WTC11 (cell line): Measurements from ENCODE around the gene UAP1L1. TPM values are rescaled to one million over a fixed set of nuclear protein-coding genes. Genes with fewer than 3 reads are reported as not detected.
A peak's percentile ranks its signal among the peaks of the same experiment; 100 is the strongest.

Experiments used
- ATAC-seq: fragments of 200-7000 bp; cut with Tn5 transposase; 2 replicates; pipeline ENCODE4 v1.10.0; 2021; ENCODE audit warnings: mild to moderate bottlenecking, moderate library complexity
- CTCF ChIA-PET: fragments of 300-600 bp; sonication (Branson Sonifier 250); formaldehyde crosslinking; loops from one replicate; lab custom pipeline; 2021; ENCODE audit warnings: antibody characterized with exemption; lab: Charles Lee
- POLR2A ChIA-PET: fragments of 350-600 bp; sonication (Branson Sonifier 250); formaldehyde crosslinking; loops from one replicate; lab custom pipeline; 2021; ENCODE audit warnings: antibody characterized with exemption; lab: Charles Lee
- DNase-seq: peaks from one replicate; pipeline ENCODE4 v3.0.0; 2021; ENCODE audit warnings: low spot score
- H3K27ac Mint-ChIP-seq: 2 replicates; pipeline ENCODE4 v1.8.0; 2021; ENCODE audit warnings: mixed read lengths
- H3K27me3 Mint-ChIP-seq: 2 replicates; pipeline ENCODE4 v1.8.0; 2021; ENCODE audit warnings: low read depth, mild to moderate bottlenecking, moderate library complexity, mixed read lengths
- H3K36me3 Mint-ChIP-seq: 2 replicates; pipeline ENCODE4 v1.8.0; 2021; ENCODE audit warnings: mixed read lengths
- H3K4me1 Mint-ChIP-seq: 2 replicates; pipeline ENCODE4 v1.8.0; 2022; ENCODE audit warnings: mixed read lengths
- H3K4me3 Mint-ChIP-seq: 2 replicates; pipeline ENCODE4 v1.8.0; 2021; ENCODE audit warnings: mild to moderate bottlenecking, moderate library complexity, mixed read lengths
- H3K9me3 Mint-ChIP-seq: 2 replicates; pipeline ENCODE4 v1.8.0; 2021; ENCODE audit warnings: mixed read lengths
- ATF2 ChIP-seq: sonication (generic); formaldehyde crosslinking; IDR thresholded peaks from 2 replicates; pipeline ENCODE4 v1.8.1; 2022; ENCODE audit warnings: low read depth, missing genetic modification reagents, borderline replicate concordance
- ERG ChIP-seq: fragments of 250-450 bp; sonication (Bioruptor Pico); IDR thresholded peaks from 2 replicates; pipeline ENCODE4 v1.8.0; 2021; ENCODE audit warnings: mild to moderate bottlenecking
- JUN ChIP-seq: sonication (generic); formaldehyde crosslinking; IDR thresholded peaks from 2 replicates; pipeline ENCODE4 v1.8.0; 2023; ENCODE audit warnings: mild to moderate bottlenecking, missing genetic modification reagents
- MXD4 ChIP-seq: fragments of 250-450 bp; sonication (Bioruptor Pico); IDR thresholded peaks from 2 replicates; pipeline ENCODE4 v1.8.0; 2021; ENCODE audit warnings: mild to moderate bottlenecking, moderate library complexity, borderline replicate concordance
- NFE2L1 ChIP-seq: sonication (generic); formaldehyde crosslinking; IDR thresholded peaks from 2 replicates; pipeline ENCODE4 v1.8.1; 2023; ENCODE audit warnings: missing genetic modification reagents
- PRDM15 ChIP-seq: sonication (generic); formaldehyde crosslinking; IDR thresholded peaks from 2 replicates; pipeline ENCODE4 v1.8.0; 2022; ENCODE audit warnings: missing genetic modification reagents
- RELA ChIP-seq: sonication (generic); formaldehyde crosslinking; IDR thresholded peaks from 2 replicates; pipeline ENCODE4 v1.8.1; 2022; ENCODE audit warnings: missing genetic modification reagents, mild to moderate bottlenecking, borderline replicate concordance
- SP1 ChIP-seq: sonication (generic); formaldehyde crosslinking; conservative IDR thresholded peaks from 2 replicates; pipeline ENCODE4 v1.8.1; 2022; ENCODE audit warnings: missing genetic modification reagents
- ZNF219 ChIP-seq: sonication (generic); formaldehyde crosslinking; IDR thresholded peaks from 2 replicates; pipeline ENCODE4 v1.8.0; 2023; ENCODE audit warnings: missing genetic modification reagents, mild to moderate bottlenecking, borderline replicate concordance
- ZNF396 ChIP-seq: fragments of 250-450 bp; sonication (Bioruptor Pico); IDR thresholded peaks from 2 replicates; pipeline ENCODE4 v1.8.0; 2021; ENCODE audit warnings: mild to moderate bottlenecking, moderate library complexity, borderline replicate concordance
- total RNA-seq: library from RNA; stranded (reverse); gene quantifications from 3 replicates; pipeline ENCODE4 v1.2.3, GENCODE V29; 2021
- TF ChIP-seq, protein P1 (sequence below): sonication (generic); formaldehyde crosslinking; IDR thresholded peaks from 2 replicates; pipeline ENCODE4 v1.8.0; 2022; ENCODE audit warnings: mild to moderate bottlenecking, missing genetic modification reagents
- TF ChIP-seq, protein P2 (sequence below): fragments of 250-450 bp; sonication (Bioruptor Pico); IDR thresholded peaks from 2 replicates; pipeline ENCODE4 v2.1.2; 2022; ENCODE audit warnings: mild to moderate bottlenecking, moderate library complexity
- TF ChIP-seq, protein P3 (sequence below): sonication (generic); formaldehyde crosslinking; IDR thresholded peaks from 2 replicates; pipeline ENCODE4 v1.8.1; 2023; ENCODE audit warnings: mild to moderate bottlenecking, missing genetic modification reagents, moderate library complexity
- TF ChIP-seq, protein P4 (sequence below): sonication (generic); formaldehyde crosslinking; IDR thresholded peaks from 2 replicates; pipeline ENCODE4 v1.8.0; 2022; ENCODE audit warnings: mild to moderate bottlenecking, missing genetic modification reagents

Gene UAP1L1
- total RNA-seq, 1 experiment from 2014 or later = 17.7 TPM

- no peak for ATAC-seq
- H3K27ac Mint-ChIP-seq = no peak overlapping the region
- TF ChIP-seq PRDM15 (CRISPR knock-in tag) (peak; percentile 86), ATF2 (CRISPR knock-in tag) (no peak), NFE2L1 (CRISPR knock-in tag) (no peak), RELA (CRISPR knock-in tag) (no peak), JUN (CRISPR knock-in tag) (no peak)
- TF ChIP-seq, protein P1, sequence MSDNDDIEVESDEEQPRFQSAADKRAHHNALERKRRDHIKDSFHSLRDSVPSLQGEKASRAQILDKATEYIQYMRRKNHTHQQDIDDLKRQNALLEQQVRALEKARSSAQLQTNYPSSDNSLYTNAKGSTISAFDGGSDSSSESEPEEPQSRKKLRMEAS (CRISPR knock-in tag) = no peak
- TF ChIP-seq, protein P2, sequence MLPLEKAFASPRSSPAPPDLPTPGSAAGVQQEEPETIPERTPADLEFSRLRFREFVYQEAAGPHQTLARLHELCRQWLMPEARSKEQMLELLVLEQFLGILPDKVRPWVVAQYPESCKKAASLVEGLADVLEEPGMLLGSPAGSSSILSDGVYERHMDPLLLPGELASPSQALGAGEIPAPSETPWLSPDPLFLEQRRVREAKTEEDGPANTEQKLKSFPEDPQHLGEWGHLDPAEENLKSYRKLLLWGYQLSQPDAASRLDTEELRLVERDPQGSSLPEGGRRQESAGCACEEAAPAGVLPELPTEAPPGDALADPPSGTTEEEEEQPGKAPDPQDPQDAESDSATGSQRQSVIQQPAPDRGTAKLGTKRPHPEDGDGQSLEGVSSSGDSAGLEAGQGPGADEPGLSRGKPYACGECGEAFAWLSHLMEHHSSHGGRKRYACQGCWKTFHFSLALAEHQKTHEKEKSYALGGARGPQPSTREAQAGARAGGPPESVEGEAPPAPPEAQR (CRISPR knock-in tag) = no peak
- no peak overlapping the region for H3K4me3 Mint-ChIP-seq
- ChIA-PET POLR2A (interaction anchor here (0.7 kb wide), 1 partner anchor 158 kb away, joined by 4 read pairs; the partner anchor contains the start of gene TPRN), CTCF (interaction anchor here (0.6 to 3.9 kb wide), 5 partner anchors 8 to 114 kb away, joined by 4 to 41 read pairs (median 13); no protein-coding TSS in a partner anchor)
- peaks cover 24% of the 10 kb centered on the region for H3K27me3 Mint-ChIP-seq
- peaks cover 5% of the 10 kb centered on the region; the same call in 1 of the 2 replicates for H3K36me3 Mint-ChIP-seq
- H3K4me1 Mint-ChIP-seq = peaks cover 6% of the 10 kb centered on the region
- no peaks in the 10 kb centered on the region for H3K9me3 Mint-ChIP-seq
- DNase-seq = no peak
Measured at GRCh38 chr9:137042751-137043727, 34.3 kb upstream of the UAP1L1 start.

DNA sequence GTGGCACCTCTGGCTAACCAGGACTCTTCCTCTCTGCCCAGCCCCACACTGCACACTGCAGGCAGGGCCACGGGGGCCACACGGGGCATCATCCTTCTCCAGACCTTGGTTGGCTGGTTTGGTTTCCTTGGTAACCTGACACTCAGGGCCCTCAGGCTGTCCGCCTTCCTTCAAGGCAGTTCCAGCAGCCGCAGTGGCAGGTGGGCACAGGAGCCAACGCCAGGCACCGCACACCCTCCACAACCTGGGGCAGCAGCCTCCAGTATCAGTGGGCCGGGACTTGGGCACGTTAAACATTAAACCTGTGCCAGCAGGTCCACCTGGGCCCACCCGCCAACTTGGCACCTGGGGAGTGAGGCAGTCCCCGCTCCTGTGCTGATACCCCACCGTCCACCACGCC, 33.3 kb upstream of the UAP1L1 start:
- TF ChIP-seq, protein P1 (CRISPR knock-in tag) = no peak
- TF ChIP-seq ZNF219 (CRISPR knock-in tag) = no peak
- TF ChIP-seq, protein P3, sequence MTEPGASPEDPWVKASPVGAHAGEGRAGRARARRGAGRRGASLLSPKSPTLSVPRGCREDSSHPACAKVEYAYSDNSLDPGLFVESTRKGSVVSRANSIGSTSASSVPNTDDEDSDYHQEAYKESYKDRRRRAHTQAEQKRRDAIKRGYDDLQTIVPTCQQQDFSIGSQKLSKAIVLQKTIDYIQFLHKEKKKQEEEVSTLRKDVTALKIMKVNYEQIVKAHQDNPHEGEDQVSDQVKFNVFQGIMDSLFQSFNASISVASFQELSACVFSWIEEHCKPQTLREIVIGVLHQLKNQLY (CRISPR knock-in tag) = no peak
- TF ChIP-seq MXD4 (CRISPR knock-in tag) = no peak
- no peak for TF ChIP-seq PRDM15 (CRISPR knock-in tag)
- TF ChIP-seq ERG = no peak
- TF ChIP-seq, protein P4, sequence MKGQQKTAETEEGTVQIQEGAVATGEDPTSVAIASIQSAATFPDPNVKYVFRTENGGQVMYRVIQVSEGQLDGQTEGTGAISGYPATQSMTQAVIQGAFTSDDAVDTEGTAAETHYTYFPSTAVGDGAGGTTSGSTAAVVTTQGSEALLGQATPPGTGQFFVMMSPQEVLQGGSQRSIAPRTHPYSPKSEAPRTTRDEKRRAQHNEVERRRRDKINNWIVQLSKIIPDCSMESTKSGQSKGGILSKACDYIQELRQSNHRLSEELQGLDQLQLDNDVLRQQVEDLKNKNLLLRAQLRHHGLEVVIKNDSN (CRISPR knock-in tag) = no peak
- TF ChIP-seq SP1 = no peak
- no peak for TF ChIP-seq ZNF396 (CRISPR knock-in tag)
- TF ChIP-seq, all 79 proteins: peak for 0
- DNase-seq (no peak), ATAC-seq (no peak)
- ChIA-PET CTCF (interaction anchor here (2.4 to 3.9 kb wide), 3 partner anchors 9 to 24 kb away, joined by 13 to 41 read pairs (median 17); no protein-coding TSS in a partner anchor), POLR2A (no interaction called here)
- Mint-ChIP-seq H3K4me3 (no peak overlapping the region), H3K4me1 (peaks cover 6% of the 10 kb centered on the region), H3K36me3 (no peaks in the 10 kb centered on the region; the same call in 1 of the 2 replicates), H3K9me3 (no peaks in the 10 kb centered on the region), H3K27me3 (peaks cover 31% of the 10 kb centered on the region), H3K27ac (no peak overlapping the region)
